ENCODE measurements around the gene ZFYVE9. TPM values are rescaled to one million over a fixed set of nuclear protein-coding genes. Genes with fewer than 3 reads are reported as not detected.

The ZFYVE9 gene
- total and polyA plus RNA-seq, 2 of the 13 experiments (the other 11 are each of a cell fraction or from before 2014, with no cell fraction given) = 9.2 to 19.8 TPM

DNA sequence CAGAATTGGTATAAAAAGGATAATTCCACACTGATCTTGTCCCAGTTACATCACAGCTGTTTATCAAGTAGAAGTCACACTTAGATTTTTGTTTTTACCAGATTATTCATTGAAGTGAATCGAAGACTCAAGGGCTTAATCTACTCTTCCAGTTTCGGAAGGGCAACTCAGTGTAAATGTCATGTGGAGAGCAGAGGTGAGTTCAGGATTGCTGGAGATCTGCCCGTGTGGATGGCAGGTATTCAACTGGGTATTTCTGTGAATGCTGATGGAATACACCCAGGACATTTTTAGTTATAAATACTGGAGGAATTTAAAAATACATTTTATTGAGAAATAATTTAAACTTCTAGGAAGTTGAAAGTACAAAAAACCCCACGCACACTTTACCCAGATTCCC lies 204.8 kb downstream of the ZFYVE9 start:
- Histone ChIP-seq H3K36me3 (replicated peaks in 1 of 2; ENCODE audit: control insufficient read depth in 1 of 2, insufficient read depth in 2 of 2, low read length in 2 of 2) (peaks cover 2 to 5% of the 10 kb centered on the region in 2 experiments; a peak in 2 of 5 replicates), H3K27me3 (ENCODE audit: control insufficient read depth in 1 of 2, insufficient read depth in 2 of 2, low read length in 2 of 2) (no peaks in the 10 kb centered on the region; a peak in 1 of 5 replicates), H3K79me2 (ENCODE audit: insufficient read depth, low read length) (no peaks in the 10 kb centered on the region), H3K4me2 (ENCODE audit: low read depth, low read length) (no peak overlapping the region), H3K27ac (ENCODE audit: extremely low read length, insufficient read depth, low read length) (no peak overlapping the region), H4K20me1 (ENCODE audit: insufficient read depth, low read length) (no peaks in the 10 kb centered on the region), H3K4me1 (ENCODE audit: insufficient read depth, low read length) (peaks cover 16% of the 10 kb centered on the region), H2AFZ (ENCODE audit: low read length) (no peak overlapping the region), H3K9me3 (ENCODE audit: low read length) (no peaks in the 10 kb centered on the region), H3K9ac (ENCODE audit: insufficient read depth, low read depth, low read length) (no peak overlapping the region), H3K4me3 (replicated peaks in 1 of 3; ENCODE audit: insufficient read depth in 1 of 3, low read depth in 2 of 3, low read length in 3 of 3) (no peak overlapping the region)
- TSS peak; percentile 39 for BruUV-seq (replicated peaks)
- 98% methylated on average over 4 of the region's 4 CpGs for WGBS (ENCODE audit: low lambda C conversion rate)
- in situ Hi-C loops (cut with HindIII; ENCODE audit: extremely low pct_ligation_motif_present, low pct_unique_long_range_greater_than_20kb) (no loop called here), intact Hi-C loops (cut with micrococcal nuclease; ENCODE audit: unreplicated experiment) (loop anchor here (5.0 kb wide), 1 partner anchor 219 kb away; no protein-coding TSS in a partner anchor)
- FAIRE-seq (no peak), ATAC-seq (no peak), DNase-seq (ENCODE audit: low spot score) (no peak)
- ChIA-PET CTCF (ENCODE audit: low intra/inter-chr PET ratio, low total read pairs) (no interaction called here), POLR2A (no interaction called here)
- TF ChIP-seq ZKSCAN8 (CRISPR knock-in tag; IDR thresholded peaks at IDR 0.05; ENCODE audit: borderline replicate concordance) (no peak), NPAS2 (CRISPR knock-in tag; IDR thresholded peaks at IDR 0.05; ENCODE audit: borderline replicate concordance) (no peak), ZSCAN12 (CRISPR knock-in tag; IDR thresholded peaks at IDR 0.05) (no peak)
- TF ChIP-seq, protein P1, sequence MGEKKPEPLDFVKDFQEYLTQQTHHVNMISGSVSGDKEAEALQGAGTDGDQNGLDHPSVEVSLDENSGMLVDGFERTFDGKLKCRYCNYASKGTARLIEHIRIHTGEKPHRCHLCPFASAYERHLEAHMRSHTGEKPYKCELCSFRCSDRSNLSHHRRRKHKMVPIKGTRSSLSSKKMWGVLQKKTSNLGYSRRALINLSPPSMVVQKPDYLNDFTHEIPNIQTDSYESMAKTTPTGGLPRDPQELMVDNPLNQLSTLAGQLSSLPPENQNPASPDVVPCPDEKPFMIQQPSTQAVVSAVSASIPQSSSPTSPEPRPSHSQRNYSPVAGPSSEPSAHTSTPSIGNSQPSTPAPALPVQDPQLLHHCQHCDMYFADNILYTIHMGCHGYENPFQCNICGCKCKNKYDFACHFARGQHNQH (CRISPR knock-in tag; IDR thresholded peaks at IDR 0.05) = no peak

DNA sequence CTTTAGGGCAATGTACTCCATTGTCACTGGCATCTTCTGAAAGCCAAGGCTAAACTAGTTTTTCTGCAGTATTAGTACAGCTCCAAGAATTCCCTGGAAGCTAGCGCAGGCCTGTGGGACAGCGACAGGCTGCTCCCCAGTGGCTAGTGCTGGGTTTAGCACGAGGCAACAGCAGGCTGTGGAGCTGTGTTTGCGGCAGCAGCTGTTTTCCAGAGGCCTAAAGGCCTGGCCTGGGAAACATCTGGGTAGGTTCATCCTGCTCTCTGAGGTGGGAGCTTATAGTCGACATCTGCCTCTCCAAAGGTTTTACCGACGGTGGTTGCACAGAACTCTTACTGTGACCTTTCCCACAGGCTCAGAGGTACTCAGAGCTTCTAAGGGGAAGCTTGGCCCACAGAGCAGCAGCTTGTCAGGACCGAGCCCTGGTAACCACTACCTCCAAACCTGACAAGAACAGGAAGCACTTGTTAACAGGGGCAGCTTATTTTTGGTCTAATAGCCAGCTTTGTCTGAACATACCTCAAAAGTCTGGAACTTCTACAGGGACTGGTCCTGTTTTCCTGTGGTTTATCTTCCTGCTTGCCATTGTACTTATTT lies 206.9 kb downstream of the ZFYVE9 start:
- intact Hi-C loops (cut with micrococcal nuclease; ENCODE audit: unreplicated experiment) = loop anchor here (5.0 kb wide), 1 partner anchor 222 kb away; no protein-coding TSS in a partner anchor
- ChIA-PET POLR2A (interaction anchor here (1.2 kb wide), 1 partner anchor 43 kb away, joined by 5 read pairs; no protein-coding TSS in a partner anchor), CTCF (ENCODE audit: low intra/inter-chr PET ratio, low total read pairs) (no interaction called here)
- Histone ChIP-seq H3K4me2 (ENCODE audit: low read depth, low read length) (no peak overlapping the region), H4K20me1 (ENCODE audit: insufficient read depth, low read length) (no peaks in the 10 kb centered on the region), H3K27ac (ENCODE audit: extremely low read length, insufficient read depth, low read length) (no peak overlapping the region), H2AFZ (ENCODE audit: low read length) (no peak overlapping the region), H3K27me3 (ENCODE audit: control insufficient read depth in 1 of 2, insufficient read depth in 2 of 2, low read length in 2 of 2) (no peaks in the 10 kb centered on the region; a peak in 1 of 5 replicates), H3K4me3 (replicated peaks in 1 of 3; ENCODE audit: insufficient read depth in 1 of 3, low read depth in 2 of 3, low read length in 3 of 3) (no peak overlapping the region), H3K79me2 (ENCODE audit: insufficient read depth, low read length) (no peaks in the 10 kb centered on the region), H3K9ac (ENCODE audit: insufficient read depth, low read depth, low read length) (no peak overlapping the region), H3K9me3 (ENCODE audit: low read length) (no peaks in the 10 kb centered on the region), H3K36me3 (replicated peaks in 1 of 2; ENCODE audit: control insufficient read depth in 1 of 2, insufficient read depth in 2 of 2, low read length in 2 of 2) (peaks cover 7 to 17% of the 10 kb centered on the region in 2 experiments; a peak in 4 of 5 replicates), H3K4me1 (ENCODE audit: insufficient read depth, low read length) (peaks cover 16% of the 10 kb centered on the region)
- DNase-seq (ENCODE audit: low spot score) (no peak), ATAC-seq (peak; percentile 84), FAIRE-seq (no peak)
- no TSS peak for BruUV-seq (replicated peaks)
- 94% methylated on average over 3 of the region's 8 CpGs for WGBS (ENCODE audit: low lambda C conversion rate)
- in situ Hi-C loops (cut with HindIII; ENCODE audit: extremely low pct_ligation_motif_present, low pct_unique_long_range_greater_than_20kb) = no loop called here
- no peak for TF ChIP-seq NR2F2 (IDR thresholded peaks at IDR 0.05; ENCODE audit: borderline replicate concordance, low read depth)
- TF ChIP-seq, protein P2, sequence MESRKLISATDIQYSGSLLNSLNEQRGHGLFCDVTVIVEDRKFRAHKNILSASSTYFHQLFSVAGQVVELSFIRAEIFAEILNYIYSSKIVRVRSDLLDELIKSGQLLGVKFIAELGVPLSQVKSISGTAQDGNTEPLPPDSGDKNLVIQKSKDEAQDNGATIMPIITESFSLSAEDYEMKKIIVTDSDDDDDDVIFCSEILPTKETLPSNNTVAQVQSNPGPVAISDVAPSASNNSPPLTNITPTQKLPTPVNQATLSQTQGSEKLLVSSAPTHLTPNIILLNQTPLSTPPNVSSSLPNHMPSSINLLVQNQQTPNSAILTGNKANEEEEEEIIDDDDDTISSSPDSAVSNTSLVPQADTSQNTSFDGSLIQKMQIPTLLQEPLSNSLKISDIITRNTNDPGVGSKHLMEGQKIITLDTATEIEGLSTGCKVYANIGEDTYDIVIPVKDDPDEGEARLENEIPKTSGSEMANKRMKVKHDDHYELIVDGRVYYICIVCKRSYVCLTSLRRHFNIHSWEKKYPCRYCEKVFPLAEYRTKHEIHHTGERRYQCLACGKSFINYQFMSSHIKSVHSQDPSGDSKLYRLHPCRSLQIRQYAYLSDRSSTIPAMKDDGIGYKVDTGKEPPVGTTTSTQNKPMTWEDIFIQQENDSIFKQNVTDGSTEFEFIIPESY (CRISPR knock-in tag; IDR thresholded peaks at IDR 0.05) = 0 out of 2 replicates have a peak, but pooled peaks have one; percentile 31
- TF ChIP-seq ZFY (CRISPR knock-in tag; IDR thresholded peaks at IDR 0.05) = peak; percentile 29; the same call in 1 of the 2 replicates
- peak; percentile 32 for TF ChIP-seq AGO2 (optimal IDR thresholded peaks at IDR 0.05; ENCODE audit: low read depth, low read length)
- no peak for TF ChIP-seq POGZ (CRISPR knock-in tag; IDR thresholded peaks at IDR 0.05)

Data from HepG2 (cell line).